Heart right ventricle (tissue), 16 donors: ENCODE data around the gene DEXI. TPM values are rescaled to one million over a fixed set of nuclear protein-coding genes. Genes with fewer than 3 reads are reported as not detected.
"Not testable (repeated sequence)": the region's sequence is repeated elsewhere in the genome, so short reads cannot be mapped to it uniquely, and the experiment has no call there.

Experiments
- ATAC-seq, 8 donors: fragments of 200-7000 bp; cut with Tn5 transposase; one replicate each; pipeline ENCODE4 v1.9.1; 2020; ENCODE audit warnings: mild to moderate bottlenecking in 8 of 8, moderate library complexity in 8 of 8, moderate number of reproducible peaks in 1 of 8
- DNase-seq, 2 donors: peaks; one replicate each; pipeline ENCODE4 v3.0.0-alpha.2; 2020
- H3K27ac ChIP-seq, 10 donors: fragments of 200-600 bp; sonication (generic) in 2 of 10; one replicate each; pipeline versions ENCODE4 v1.5.0 to v1.8.0; 2020 to 2022; ENCODE audit warnings: mild to moderate bottlenecking in 3 of 10
- H3K27me3 ChIP-seq, 7 donors: fragments of 200-600 bp; one replicate each; pipeline ENCODE4 v1.8.0; 2021 to 2022; ENCODE audit warnings: mild to moderate bottlenecking in 2 of 7
- H3K36me3 ChIP-seq, 9 donors: fragments of 200-600 bp; sonication (generic) in 1 of 9; one replicate each; pipeline versions ENCODE4 v1.5.0 to v1.8.0; 2020 to 2022; ENCODE audit warnings: mild to moderate bottlenecking in 2 of 9
- H3K4me1 ChIP-seq, 9 donors: fragments of 200-600 bp; sonication (generic) in 1 of 9; one replicate each; pipeline versions ENCODE4 v1.5.0 to v1.8.0; 2020 to 2022; ENCODE audit warnings: mild to moderate bottlenecking in 4 of 9
- H3K4me3 ChIP-seq, 10 donors: fragments of 200-600 bp; sonication (generic) in 2 of 10; one replicate each; pipeline versions ENCODE4 v1.5.0 to v1.8.0; 2020 to 2022; ENCODE audit warnings: mild to moderate bottlenecking in 7 of 10, moderate library complexity in 2 of 10
- H3K9me3 ChIP-seq, 11 donors: fragments of 200-600 bp in 10 of 11; sonication (generic) in 2 of 11; one replicate each; pipeline versions ENCODE4 v1.5.0 to v1.8.0; 2013 to 2022; ENCODE audit warnings: mild to moderate bottlenecking in 2 of 11, control low read depth in 1 of 11, moderate library complexity in 1 of 11
- WGBS, 2 donors: extraction: QIAGEN DNeasy Blood & Tissue Kit; methylation state at CpG; one replicate each; pipeline ENCODE4 v1.1.7; 2013; ENCODE audit warnings: inconsistent platforms in 1 of 2; 5-methylcytosine and 5-hydroxymethylcytosine counted together
- intact Hi-C, 10 donors: fragments of 100-400 bp; cut with DNase I; formaldehyde crosslinking; loops; one replicate each; pipeline versions ENCODE4 v1.11.1 to v1.14.2; 2022
- polyA plus RNA-seq, 2 donors: library from polyadenylated mRNA; stranded (reverse); fragments of 200-250 nt; gene quantifications; one replicate each; pipeline ENCODE4 v1.2.3, GENCODE V29; 2013
- total RNA-seq, 10 donors: library from RNA; stranded (reverse); fragmentation: NEBNext Ultra II Directional in 3 of 10; extraction: Animal tissue kit (Norgen Biotek cat#: 25700) in 3 of 10; gene quantifications; one replicate each; pipeline versions ENCODE4 v1.2.1 to v1.2.4, GENCODE V29; 2021 to 2023
- TF ChIP-seq, protein P1 (sequence below), 9 donors: fragments of 200-600 bp; sonication (generic) in 2 of 9; IDR thresholded peaks; one replicate each; pipeline versions ENCODE4 v1.5.0 to v1.8.0; 2021 to 2022; ENCODE audit warnings: antibody characterized with exemption in 9 of 9, mild to moderate bottlenecking in 5 of 9, moderate library complexity in 1 of 9
- donor health status: Arrhythmogenic right ventricular cardiomyopathy.
- donor health status: ischemic (EF 13 %, LVEDD 7.1; RV severe dilation, severe dysfunction).
- donor health status: healthy with polysubstance abuse.
- donor health status: DM: no; HTN: yes; CAD: no.
- donor health status: DM: no; HTN: no; CAD: no.
- donor health status: ischemic (EF 25% LVEDD 6.9; RV normal size, moderate dysfunction).
- donor health status: ischemic (EF 25% LVEDD 5.7; RV mildly dilated, moderate dysfunction).
- donor health status: healthy.
- donor health status: DM: yes; HTN: yes; CAD: no.
- donor health status: Ischemic cardiomyopathy.
- donor health status: ischemic (EF 35%, LVEDD 5.7; RV mildly dilated, moderate dysfunction).
- donor health status: nonischemic (EF 11% LVEDD 7.7; RV severe dilation, severe dysfunction).
- donor health status: DM: yes; HTN: yes; CAD: no.
- donor health status: PGD.
- donor health status: ischemic (EF 29% LVEDD 5.4; RV normal size, mild dysfunction).
- donor health status: nonischemic (EF 23%, LVEDD 6.1; RV moderate dilation, normal function).

The DEXI gene
- total and polyA plus RNA-seq, 12 donors, result 68.8 to 109 (median 88.5) TPM

DNA sequence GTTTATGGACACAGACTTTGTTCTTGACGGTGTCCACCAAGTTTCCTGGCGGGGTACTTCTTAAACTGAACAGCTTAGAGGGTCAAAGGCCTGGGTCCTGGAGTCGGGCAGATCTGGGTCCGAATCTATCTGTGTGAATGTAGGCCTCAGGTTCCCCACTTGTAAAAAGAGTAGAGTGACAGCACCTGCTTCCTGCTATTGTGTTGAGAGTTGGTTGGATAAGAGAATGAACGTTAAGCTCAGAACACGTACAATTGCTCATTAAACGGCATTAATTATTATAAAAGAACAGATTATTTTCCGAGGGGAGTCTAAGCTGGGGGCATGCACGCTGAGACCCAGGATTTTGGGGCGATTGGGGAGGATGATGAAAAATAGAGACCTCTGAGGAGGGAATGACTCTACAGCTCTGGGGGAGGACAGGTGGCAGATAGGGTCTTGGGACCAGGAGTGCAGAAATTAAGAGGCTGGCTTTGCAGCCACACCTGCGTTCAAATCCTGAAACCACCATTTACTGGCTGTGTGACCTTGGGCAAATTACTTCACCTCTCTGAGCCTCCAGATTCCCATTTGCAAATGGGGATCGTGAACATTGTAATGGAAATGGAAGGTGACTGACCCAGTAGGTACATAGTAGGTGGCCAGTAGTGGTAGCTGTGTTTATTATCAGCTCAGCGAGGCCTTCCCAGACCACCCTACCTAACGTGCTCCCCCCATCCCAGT lies 3.0 kb upstream of the DEXI start:
- TF ChIP-seq, protein P1, sequence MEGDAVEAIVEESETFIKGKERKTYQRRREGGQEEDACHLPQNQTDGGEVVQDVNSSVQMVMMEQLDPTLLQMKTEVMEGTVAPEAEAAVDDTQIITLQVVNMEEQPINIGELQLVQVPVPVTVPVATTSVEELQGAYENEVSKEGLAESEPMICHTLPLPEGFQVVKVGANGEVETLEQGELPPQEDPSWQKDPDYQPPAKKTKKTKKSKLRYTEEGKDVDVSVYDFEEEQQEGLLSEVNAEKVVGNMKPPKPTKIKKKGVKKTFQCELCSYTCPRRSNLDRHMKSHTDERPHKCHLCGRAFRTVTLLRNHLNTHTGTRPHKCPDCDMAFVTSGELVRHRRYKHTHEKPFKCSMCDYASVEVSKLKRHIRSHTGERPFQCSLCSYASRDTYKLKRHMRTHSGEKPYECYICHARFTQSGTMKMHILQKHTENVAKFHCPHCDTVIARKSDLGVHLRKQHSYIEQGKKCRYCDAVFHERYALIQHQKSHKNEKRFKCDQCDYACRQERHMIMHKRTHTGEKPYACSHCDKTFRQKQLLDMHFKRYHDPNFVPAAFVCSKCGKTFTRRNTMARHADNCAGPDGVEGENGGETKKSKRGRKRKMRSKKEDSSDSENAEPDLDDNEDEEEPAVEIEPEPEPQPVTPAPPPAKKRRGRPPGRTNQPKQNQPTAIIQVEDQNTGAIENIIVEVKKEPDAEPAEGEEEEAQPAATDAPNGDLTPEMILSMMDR (IDR thresholded peaks at IDR 0.05), result no peak
- no peak for ATAC-seq
- peaks cover 9 to 65% (median 48%) of the 10 kb centered on the region in 9 donors for H3K4me1 ChIP-seq
- peak overlapping the region in 7 of 10 donors; percentile 78 to 89 (median 84) for H3K27ac ChIP-seq
- 35 to 37% methylated on average over 14 of the region's 14 CpGs for WGBS, 2 donors
- no peaks in the 10 kb centered on the region for H3K36me3 ChIP-seq
- H3K9me3 ChIP-seq, result no peaks in the 10 kb centered on the region
- no peak for DNase-seq
- peak overlapping the region; percentile 62 to 97 (median 84) for H3K4me3 ChIP-seq
- H3K27me3 ChIP-seq, result no peaks in the 10 kb centered on the region
- intact Hi-C loops, result no loop called here

DNA sequence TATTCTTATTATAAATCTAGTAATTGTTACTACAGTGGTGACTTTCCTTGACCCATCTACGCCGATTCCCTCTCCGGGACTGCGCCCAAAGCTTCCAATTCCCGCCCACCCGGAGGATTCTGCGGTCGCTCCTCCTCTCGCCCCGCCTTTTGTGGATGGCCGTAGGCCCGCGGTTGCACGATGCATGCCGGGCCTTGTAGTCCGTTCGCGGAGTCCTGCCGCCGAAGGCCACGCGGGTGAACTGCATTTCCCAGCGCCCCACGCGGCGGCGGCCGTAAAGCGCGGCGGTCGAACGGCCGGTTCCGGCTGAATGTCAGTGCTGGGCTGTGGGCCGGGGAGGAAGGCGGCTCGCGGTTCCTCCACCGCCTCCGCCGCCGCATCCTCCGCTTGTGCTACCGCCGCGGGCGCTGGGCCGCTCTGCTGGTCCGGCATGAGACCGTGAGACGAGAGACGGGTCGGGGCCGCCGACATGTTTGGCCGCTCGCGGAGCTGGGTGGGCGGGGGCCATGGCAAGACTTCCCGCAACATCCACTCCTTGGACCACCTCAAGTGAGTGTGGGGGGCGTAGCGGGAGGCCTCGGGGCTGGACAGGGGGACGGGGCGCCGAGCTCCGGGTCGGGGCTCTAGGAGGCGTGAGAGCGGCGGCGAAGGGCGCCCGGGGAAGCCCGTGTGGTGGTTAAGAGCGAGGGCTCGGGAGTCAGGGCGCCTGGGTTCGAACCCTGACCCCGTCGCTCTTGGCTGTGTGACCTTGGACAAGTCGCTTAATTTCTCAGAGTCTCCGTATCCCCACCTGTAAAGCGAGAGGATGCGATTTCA lies 2.2 kb upstream of the DEXI start, which contains the start of gene CLEC16A:
CLEC16A (plus strand) TSS at position 316 of the 816 bp plus-strand sequence; CDS start at position 470, 154 bp downstream.
- ATAC-seq (peak; percentile 84 to 92 (median 87)), DNase-seq (peak; percentile 98 to 99)
- H3K36me3 ChIP-seq, result no peaks in the 10 kb centered on the region
- H3K27ac ChIP-seq, result peak within 1 kb of the TSS; percentile 13 to 90 (median 82)
- no peaks in the 10 kb centered on the region for H3K9me3 ChIP-seq
- H3K4me1 ChIP-seq, result peaks cover 17 to 69% (median 53%) of the 10 kb centered on the region in 9 donors
- intact Hi-C loops, result loop anchor here in 1 of 10 donors (5.0 kb wide), 1 partner anchor 117 kb away; no protein-coding TSS in a partner anchor
- H3K4me3 ChIP-seq, result peak within 1 kb of the TSS; percentile 62 to 97 (median 84)
- WGBS, 2 donors, result 1% methylated on average over 86 of the region's 86 CpGs
- TF ChIP-seq, protein P1 (IDR thresholded peaks at IDR 0.05), result peak in 2 of 9 donors; percentile 16 to 18
- no peaks in the 10 kb centered on the region for H3K27me3 ChIP-seq

DNA sequence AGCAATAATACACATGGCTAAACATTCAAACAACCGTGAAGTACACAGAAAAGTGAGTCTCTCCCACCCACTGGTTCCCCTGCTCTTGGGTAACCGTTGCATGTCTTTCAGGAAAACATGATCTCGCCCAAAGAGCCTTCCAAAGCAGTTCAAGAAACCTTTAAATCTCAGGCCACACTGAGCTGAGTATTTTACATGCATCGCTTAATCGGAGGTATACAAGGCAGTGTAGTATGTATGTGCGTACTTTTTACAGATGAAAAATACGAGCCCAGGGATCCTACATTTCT lies 741 bp upstream of the DEXI start:
- no peak for DNase-seq
- intact Hi-C loops, result loop anchor here in 1 of 10 donors (5.0 kb wide), 1 partner anchor 116 kb away; no protein-coding TSS in a partner anchor
- Histone ChIP-seq H3K4me3 (peak overlapping the region in 7 of 10 donors; percentile 58 to 89 (median 82)), H3K27ac (peak overlapping the region in 7 of 10 donors; percentile 15 to 92 (median 79)), H3K27me3 (no peaks in the 10 kb centered on the region), H3K9me3 (no peaks in the 10 kb centered on the region), H3K36me3 (no peaks in the 10 kb centered on the region), H3K4me1 (peaks cover 25 to 79% (median 67%) of the 10 kb centered on the region in 9 donors)
- TF ChIP-seq, protein P1 (IDR thresholded peaks at IDR 0.05), result no peak
- no peak for ATAC-seq
- WGBS, 2 donors, result 89 to 94% methylated on average over 7 of the region's 7 CpGs

DNA sequence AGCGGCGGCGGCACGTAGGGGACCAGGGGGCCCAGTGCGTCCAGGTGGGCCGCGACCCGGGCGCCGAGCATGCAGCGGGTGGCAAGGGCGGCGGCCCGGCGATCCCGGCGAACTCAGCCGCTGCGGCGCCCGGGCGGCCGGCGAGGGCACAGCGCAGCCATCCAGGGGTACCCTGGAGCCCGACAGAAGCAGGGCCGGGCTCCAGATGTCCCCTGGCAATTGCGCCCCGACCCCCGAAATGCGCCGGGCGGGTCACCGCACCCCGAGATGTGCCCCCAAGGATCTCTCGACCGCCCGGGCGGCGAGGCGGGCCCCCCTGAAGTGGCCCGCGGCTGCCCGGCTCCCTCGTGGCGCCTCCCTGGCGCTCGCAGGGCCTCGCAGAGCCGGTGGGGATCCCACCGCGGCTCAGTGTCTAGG lies 325 bp downstream of the DEXI start:
- not testable (repeated sequence) for DNase-seq, H3K36me3 ChIP-seq, H3K27me3 ChIP-seq, H3K9me3 ChIP-seq
- intact Hi-C loops, result loop anchor here in 1 of 10 donors (5.0 kb wide), 1 partner anchor 115 kb away; no protein-coding TSS in a partner anchor
- Histone ChIP-seq H3K27ac (peak overlapping the region; percentile 65 to 94 (median 90)), H3K4me3 (peak overlapping the region; percentile 50 to 89 (median 80)), H3K4me1 (peaks cover 34 to 84% (median 77%) of the 10 kb centered on the region in 9 donors)
- ATAC-seq, result peak in 2 of 8 donors; percentile 0 to 1
- WGBS, 2 donors, result 0 to 1% methylated on average over 44 to 52 of the region's 52 CpGs
